SK-N-SH (cell line): ENCODE results near the gene NSDHL. TPM values are rescaled to one million over a fixed set of nuclear protein-coding genes. Genes with fewer than 3 reads are reported as not detected.

ENCODE experiments used
- CTCF ChIA-PET: fragments of 300-600, 350-600 bp; formaldehyde crosslinking; extraction: SDS; loops from one replicate; lab custom pipeline; 2021; lab: Yijun Ruan, JAX
- POLR2A ChIA-PET: fragments of 350-600 bp; sonication (Branson Sonifier 250); formaldehyde crosslinking; extraction: SDS; loops from one replicate; lab custom pipeline; 2020; ENCODE audit warnings: antibody characterized with exemption, inconsistent platforms; lab: Yijun Ruan, JAX
- DNase-seq: peaks from one replicate; pipeline ENCODE4 v3.0.0; 2012
- H2AFZ ChIP-seq: fragments of 200-600 bp; sonication (generic); 2 replicates; pipeline ENCODE4 v1.8.1; 2016; ENCODE audit warnings: antibody characterized with exemption, mild to moderate bottlenecking, low read depth
- H3F3A ChIP-seq: fragments of 200-600 bp; sonication (generic); replicated peaks from 2 replicates; pipeline ENCODE3; 2016; ENCODE audit warnings: antibody characterized with exemption, mild to moderate bottlenecking; ENCODE audit not compliant: insufficient read depth
- H3K27ac ChIP-seq, 2 experiments: fragments of 200-500 bp in 1 of 2; fragments of 200-600 bp in 1 of 2; sonication (Bioruptor generic) in 1 of 2; sonication (generic), shearing (Covaris generic) in 1 of 2; 2 replicates each; pipeline versions ENCODE4 v1.5.1 to v1.6.1; 2014 to 2016; ENCODE audit warnings: low read depth in 2 of 2, inconsistent platforms in 1 of 2, low read length in 1 of 2, mild to moderate bottlenecking in 1 of 2, mixed read lengths in 1 of 2
- H3K27me3 ChIP-seq: fragments of 200-600 bp; sonication (generic), shearing (Covaris generic); 2 replicates; pipeline ENCODE4 v1.6.1; 2016; ENCODE audit warnings: mixed run types; ENCODE audit not compliant: insufficient read depth
- H3K36me3 ChIP-seq, 2 experiments: fragments of 200-500 bp in 1 of 2; fragments of 200-600 bp in 1 of 2; sonication (Bioruptor generic) in 1 of 2; sonication (generic) in 1 of 2; replicated peaks in 1 of 2; 2 replicates each; pipeline versions ENCODE3 to v1.5.1; 2014 to 2016; ENCODE audit warnings: low read length in 1 of 2, mild to moderate bottlenecking in 1 of 2; ENCODE audit not compliant: insufficient read depth in 2 of 2, control insufficient read depth in 1 of 2
- H3K4me1 ChIP-seq, 2 experiments: fragments of 200-500 bp in 1 of 2; fragments of 200-600 bp in 1 of 2; sonication (Bioruptor generic) in 1 of 2; sonication (generic), shearing (Covaris generic) in 1 of 2; 2 replicates each; pipeline versions ENCODE4 v1.5.1 to v1.6.1; 2014 to 2016; ENCODE audit warnings: low read depth in 1 of 2, low read length in 1 of 2, mixed run types in 1 of 2; ENCODE audit not compliant: insufficient read depth in 2 of 2, control insufficient read depth in 1 of 2
- H3K4me2 ChIP-seq: fragments of 200-600 bp; sonication (generic), shearing (Covaris generic); 2 replicates; pipeline ENCODE4 v1.6.1; 2017; ENCODE audit warnings: mixed run types
- H3K4me3 ChIP-seq, 2 experiments: fragments of 200-500 bp in 1 of 2; fragments of 200-600 bp in 1 of 2; sonication (Bioruptor generic) in 1 of 2; sonication (generic), shearing (Covaris generic) in 1 of 2; 2 replicates each; pipeline versions ENCODE4 v1.5.1 to v1.8.1; 2014 to 2016; ENCODE audit warnings: low read depth in 2 of 2, inconsistent platforms in 1 of 2, low read length in 1 of 2, mild to moderate bottlenecking in 1 of 2, mixed read lengths in 1 of 2, moderate library complexity in 1 of 2
- H3K79me2 ChIP-seq: fragments of 200-600 bp; sonication (generic); 2 replicates; pipeline ENCODE4 v1.8.1; 2017; ENCODE audit warnings: mild to moderate bottlenecking; ENCODE audit not compliant: insufficient read depth
- H3K9ac ChIP-seq: fragments of 200-600 bp; sonication (generic); 2 replicates; pipeline ENCODE4 v1.6.1; 2017; ENCODE audit warnings: mixed run types
- H3K9me2 ChIP-seq: fragments of 200-600 bp; sonication (generic); 2 replicates; pipeline ENCODE4 v1.6.1; 2017; ENCODE audit warnings: mixed run types
- H3K9me3 ChIP-seq: fragments of 200-600 bp; sonication (generic); 2 replicates; pipeline ENCODE4 v1.6.1; 2017; ENCODE audit warnings: mixed run types, mild to moderate bottlenecking, moderate library complexity
- H4K20me1 ChIP-seq: fragments of 200-600 bp; sonication (generic); 2 replicates; pipeline ENCODE4 v1.6.1; 2017; ENCODE audit warnings: mild to moderate bottlenecking, mixed run types; ENCODE audit not compliant: insufficient read depth
- CTCF ChIP-seq: fragments of 200-600 bp; sonication (generic); IDR thresholded peaks from 2 replicates; pipeline ENCODE4 v1.6.1; 2017; ENCODE audit warnings: antibody characterized with exemption, mild to moderate bottlenecking, moderate library complexity
- EZH2phosphoT487 ChIP-seq: fragments of 200-600 bp; sonication (generic); IDR thresholded peaks from 2 replicates; pipeline ENCODE4 v1.6.1; 2017; ENCODE audit warnings: low read depth, mixed run types, mild to moderate bottlenecking, antibody characterized with exemption, moderate library complexity, borderline replicate concordance
- FOXJ3 ChIP-seq: sonication (generic); formaldehyde crosslinking; IDR thresholded peaks from 2 replicates; pipeline ENCODE4 v1.5.1; 2020; ENCODE audit warnings: mild to moderate bottlenecking, missing genetic modification reagents
- IRF3 ChIP-seq: fragments of 150-350 bp; IDR thresholded peaks from 2 replicates; pipeline ENCODE4 v1.6.1; 2016; ENCODE audit warnings: mild to moderate bottlenecking, low read depth, low read length
- MAX ChIP-seq: IDR thresholded peaks from 2 replicates; pipeline ENCODE4 v1.4.0; 2012; ENCODE audit warnings: low read depth
- NFIC ChIP-seq: IDR thresholded peaks from 2 replicates; pipeline ENCODE4 v1.4.0; 2012; ENCODE audit warnings: borderline replicate concordance
- NRF1 ChIP-seq: IDR thresholded peaks from 2 replicates; pipeline ENCODE4 v1.6.1; 2012; ENCODE audit warnings: low read depth, mild to moderate bottlenecking, low read length
- PBX3 ChIP-seq: IDR thresholded peaks from 2 replicates; pipeline ENCODE4; 2012
- RAD21 ChIP-seq: IDR thresholded peaks from 2 replicates; pipeline ENCODE4 v1.6.1; 2012; ENCODE audit warnings: mild to moderate bottlenecking, low read length
- RXRA ChIP-seq: IDR thresholded peaks from 2 replicates; pipeline ENCODE4 v1.4.0; 2012; ENCODE audit warnings: low read depth, mild to moderate bottlenecking, borderline replicate concordance
- SMC3 ChIP-seq: IDR thresholded peaks from 2 replicates; pipeline ENCODE4 v1.6.1; 2012; ENCODE audit warnings: low read depth, low read length, improper control_type of control experiment
- TAF1 ChIP-seq: IDR thresholded peaks from 2 replicates; pipeline ENCODE4 v1.6.1; 2012; ENCODE audit warnings: low read depth, mild to moderate bottlenecking, low read length, moderate library complexity, borderline replicate concordance
- TEAD4 ChIP-seq: IDR thresholded peaks from 2 replicates; pipeline ENCODE4 v1.4.0; 2012; ENCODE audit warnings: mild to moderate bottlenecking, borderline replicate concordance; ENCODE audit not compliant: insufficient read depth
- USF1 ChIP-seq: IDR thresholded peaks from 2 replicates; pipeline ENCODE4 v1.4.0; 2012; ENCODE audit warnings: low read depth, borderline replicate concordance
- USF2 ChIP-seq: fragments of 150-350 bp; IDR thresholded peaks from 2 replicates; pipeline ENCODE4 v1.6.1; 2017; ENCODE audit warnings: antibody characterized with exemption, low read length, low read depth, borderline replicate concordance
- ZBTB33 ChIP-seq: IDR thresholded peaks from 2 replicates; pipeline ENCODE4 v1.4.0; 2012; ENCODE audit warnings: low read depth, borderline replicate concordance
- WGBS: methylation state at CpG from one replicate; pipeline ENCODE4 v1.1.6; 2017; ENCODE audit warnings: low lambda C conversion rate; 5-methylcytosine and 5-hydroxymethylcytosine counted together
- polyA plus RNA-seq, 3 experiments: library from polyadenylated mRNA; depleted of rRNA; stranded (reverse); fragments of >200 nt; gene quantifications; 2 replicates each; pipeline ENCODE4 v1.2.3, GENCODE V29; 2012

NSDHL gene
- polyA plus RNA-seq, 1 of the 3 experiments (the other 2 are of a cell fraction), result 24.8 TPM

GRCh38 chrX:152814048-152814447 lies 16.8 kb upstream of the NSDHL start:
- Histone ChIP-seq H3K27ac (no peak overlapping the region), H3K9me2 (no peaks in the 10 kb centered on the region), H3K4me3 (no peak overlapping the region), H3K9ac (no peak overlapping the region), H3K9me3 (no peaks in the 10 kb centered on the region), H4K20me1 (no peaks in the 10 kb centered on the region), H3K27me3 (no peaks in the 10 kb centered on the region), H2AFZ (no peak overlapping the region), H3K36me3 (no peaks in the 10 kb centered on the region), H3K79me2 (no peaks in the 10 kb centered on the region), H3F3A (no peaks in the 10 kb centered on the region), H3K4me1 (peaks cover 0 to 10% of the 10 kb centered on the region in 2 experiments; a peak in 2 of 4 replicates), H3K4me2 (no peak overlapping the region)
- POLR2A ChIA-PET, result no interaction called here
- 74% methylated on average over 5 of the region's 5 CpGs for WGBS
- TF ChIP-seq MAX (no peak), TAF1 (no peak)
- CTCF ChIA-PET, result interaction anchor here (1.4 to 5.5 kb wide), 8 partner anchors 8 to 1061 kb away, joined by 3 to 49 read pairs (median 8); partner anchors contain the start of genes CETN2 and NSDHL
- no peak for DNase-seq

GRCh38 chrX:152817078-152817764 lies 13.6 kb upstream of the NSDHL start:
- Histone ChIP-seq H3K4me1 (no peaks in the 10 kb centered on the region; a peak in 1 of 4 replicates), H3K4me3 (no peak overlapping the region; a peak in 1 of 4 replicates), H3K9me2 (no peaks in the 10 kb centered on the region), H4K20me1 (no peaks in the 10 kb centered on the region), H3F3A (no peaks in the 10 kb centered on the region), H3K27me3 (no peaks in the 10 kb centered on the region), H3K9ac (no peak overlapping the region), H3K9me3 (no peaks in the 10 kb centered on the region), H3K27ac (peak overlapping the region in 1 of 2 experiments; percentile 31; a peak in 1 of 4 replicates), H3K36me3 (no peaks in the 10 kb centered on the region), H3K4me2 (no peak overlapping the region), H3K79me2 (no peaks in the 10 kb centered on the region), H2AFZ (no peak overlapping the region)
- POLR2A ChIA-PET, result no interaction called here
- CTCF ChIA-PET, result interaction anchor here (0.6 to 6.8 kb wide), 11 partner anchors 9 to 1066 kb away, joined by 3 to 78 read pairs (median 4); partner anchors contain the start of genes CETN2 and NSDHL
- DNase-seq, result peak; percentile 43
- WGBS, result 37% methylated on average over 5 of the region's 6 CpGs
- TF ChIP-seq RAD21, result peak; percentile 82
- 0 out of 2 replicates have a peak, but pooled peaks have one; percentile 9 for TF ChIP-seq NFIC
- TF ChIP-seq ZBTB33, result no peak
- no peak for TF ChIP-seq FOXJ3
- peak; percentile 67 for TF ChIP-seq CTCF
- no peak for TF ChIP-seq MAX
- no peak for TF ChIP-seq USF2
- TF ChIP-seq RXRA, result no peak
- TF ChIP-seq EZH2phosphoT487, result no peak
- TF ChIP-seq USF1, result no peak
- no peak for TF ChIP-seq TEAD4
- TF ChIP-seq IRF3, result no peak
- TF ChIP-seq SMC3, result peak; percentile 58
- no peak for TF ChIP-seq PBX3
- TF ChIP-seq NRF1, result no peak
